Activated effector memory CD4-positive, alpha-beta T cell treated with anti-CD3 and anti-CD28 coated beads, Interleukin-2, amount 50 U/mL, for 16 hours (primary cell): ENCODE data around the gene AREG.

ENCODE experiments used
- DNase-seq: peaks from one replicate; pipeline ENCODE4 v3.0.0-alpha.2; 2020

The AREG gene

GRCh38 chr4:74433043-74433442, 11.9 kb upstream of the AREG start:
- DNase-seq = no peak

- no peak for DNase-seq
These were observed 11.3 kb upstream of the AREG start for GRCh38 chr4:74433541-74434172.

- no peak for DNase-seq
These were observed 9.6 kb upstream of the AREG start for GRCh38 chr4:74435296-74435695.

GRCh38 chr4:74437866-74438265, 7.1 kb upstream of the AREG start:
- no peak for DNase-seq

- DNase-seq = no peak
These were observed 6.3 kb upstream of the AREG start for GRCh38 chr4:74438661-74439060.

- no peak for DNase-seq
These were observed 5.0 kb upstream of the AREG start for GRCh38 chr4:74439952-74440351.

GRCh38 chr4:74440356-74440755, 4.6 kb upstream of the AREG start:
- DNase-seq = no peak

- DNase-seq = no peak
These were observed 3.2 kb upstream of the AREG start for GRCh38 chr4:74441744-74442143.

- no peak for DNase-seq
These were observed 1.4 kb downstream of the AREG start for GRCh38 chr4:74446193-74446868.

- no peak for DNase-seq
These were observed 2.0 kb downstream of the AREG start for GRCh38 chr4:74446896-74447295.

- no peak for DNase-seq
These were observed 2.8 kb downstream of the AREG start for GRCh38 chr4:74447636-74448233.

- no peak for DNase-seq
These were observed 4.8 kb downstream of the AREG start for GRCh38 chr4:74449571-74450297.

- no peak for DNase-seq
These were observed 5.4 kb downstream of the AREG start for GRCh38 chr4:74450298-74450683.

- no peak for DNase-seq
These were observed 6.3 kb downstream of the AREG start for GRCh38 chr4:74451214-74451661.

GRCh38 chr4:74453037-74453635, 8.2 kb downstream of the AREG start:
- DNase-seq = no peak

GRCh38 chr4:74453829-74454742, 9.2 kb downstream of the AREG start:
- no peak for DNase-seq

GRCh38 chr4:74455361-74456055, 10.6 kb downstream of the AREG start:
- no peak for DNase-seq

- DNase-seq = no peak
These were observed 11.3 kb downstream of the AREG start for GRCh38 chr4:74456056-74456744.

GRCh38 chr4:74456849-74457395, 12.0 kb downstream of the AREG start:
- no peak for DNase-seq

- DNase-seq = no peak
These were observed 15.9 kb downstream of the AREG start for GRCh38 chr4:74460833-74461232.

GRCh38 chr4:74463123-74463522, 18.2 kb downstream of the AREG start:
- no peak for DNase-seq
